AG04449 (cell line): ENCODE results near the gene FAM89A.
"Not testable (repeated sequence)": the region's sequence is repeated elsewhere in the genome, so short reads cannot be mapped to it uniquely, and the experiment has no call there.

Experiments used
- CTCF ChIA-PET: fragments of 350-600 bp; formaldehyde crosslinking; extraction: SDS; loops from one replicate; lab custom pipeline; 2021; ENCODE audit warnings: antibody characterized with exemption; lab: Yijun Ruan, JAX
- POLR2A ChIA-PET: fragments of 400-600, 350-600 bp; formaldehyde crosslinking; extraction: SDS; loops from one replicate; lab custom pipeline; 2020; ENCODE audit warnings: antibody characterized with exemption, inconsistent platforms; lab: Yijun Ruan, JAX
- DNase-seq: peaks from one replicate; pipeline ENCODE4 v3.0.0-alpha.2; 2010; ENCODE audit warnings: low read depth, low spot score
- H3K4me3 ChIP-seq: 2 replicates; pipeline ENCODE4 v1.5.1; 2011; ENCODE audit warnings: low read depth, mild to moderate bottlenecking, control low read depth, low read length
- TF ChIP-seq, protein P1 (sequence below): IDR thresholded peaks from one replicate; pipeline ENCODE4 v1.5.1; 2011; ENCODE audit warnings: mild to moderate bottlenecking, moderate library complexity, low read length, control low read depth, inconsistent platforms; ENCODE audit not compliant: insufficient read depth; ENCODE audit errors: missing control alignments

The FAM89A gene

DNA sequence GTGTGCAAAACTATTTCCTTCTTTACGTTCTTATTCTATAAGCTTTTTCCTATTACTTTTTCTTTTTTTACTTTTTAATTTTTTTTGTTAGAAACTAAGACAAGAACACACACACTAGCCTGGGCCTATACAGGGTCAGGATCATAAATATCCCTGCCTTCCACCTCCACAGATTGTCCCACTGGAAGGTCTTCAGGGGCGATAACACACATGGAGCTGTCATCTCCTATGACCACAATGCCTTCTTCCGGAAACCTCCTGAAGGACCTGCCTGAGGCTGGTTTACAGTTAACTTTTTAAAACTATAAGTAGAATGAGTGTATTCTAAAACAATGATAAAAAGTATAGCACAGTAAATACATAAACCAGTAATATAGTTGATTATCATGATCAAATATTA is 10.3 kb upstream of the FAM89A start:
- TF ChIP-seq, protein P1, sequence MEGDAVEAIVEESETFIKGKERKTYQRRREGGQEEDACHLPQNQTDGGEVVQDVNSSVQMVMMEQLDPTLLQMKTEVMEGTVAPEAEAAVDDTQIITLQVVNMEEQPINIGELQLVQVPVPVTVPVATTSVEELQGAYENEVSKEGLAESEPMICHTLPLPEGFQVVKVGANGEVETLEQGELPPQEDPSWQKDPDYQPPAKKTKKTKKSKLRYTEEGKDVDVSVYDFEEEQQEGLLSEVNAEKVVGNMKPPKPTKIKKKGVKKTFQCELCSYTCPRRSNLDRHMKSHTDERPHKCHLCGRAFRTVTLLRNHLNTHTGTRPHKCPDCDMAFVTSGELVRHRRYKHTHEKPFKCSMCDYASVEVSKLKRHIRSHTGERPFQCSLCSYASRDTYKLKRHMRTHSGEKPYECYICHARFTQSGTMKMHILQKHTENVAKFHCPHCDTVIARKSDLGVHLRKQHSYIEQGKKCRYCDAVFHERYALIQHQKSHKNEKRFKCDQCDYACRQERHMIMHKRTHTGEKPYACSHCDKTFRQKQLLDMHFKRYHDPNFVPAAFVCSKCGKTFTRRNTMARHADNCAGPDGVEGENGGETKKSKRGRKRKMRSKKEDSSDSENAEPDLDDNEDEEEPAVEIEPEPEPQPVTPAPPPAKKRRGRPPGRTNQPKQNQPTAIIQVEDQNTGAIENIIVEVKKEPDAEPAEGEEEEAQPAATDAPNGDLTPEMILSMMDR, result no peak
- CTCF ChIA-PET, result interaction anchor here (1.1 kb wide), 1 partner anchor 9 kb away, joined by 3 read pairs; no protein-coding TSS in a partner anchor
- POLR2A ChIA-PET, result no interaction called here
- DNase-seq, result no peak
- H3K4me3 ChIP-seq, result no peak overlapping the region

DNA sequence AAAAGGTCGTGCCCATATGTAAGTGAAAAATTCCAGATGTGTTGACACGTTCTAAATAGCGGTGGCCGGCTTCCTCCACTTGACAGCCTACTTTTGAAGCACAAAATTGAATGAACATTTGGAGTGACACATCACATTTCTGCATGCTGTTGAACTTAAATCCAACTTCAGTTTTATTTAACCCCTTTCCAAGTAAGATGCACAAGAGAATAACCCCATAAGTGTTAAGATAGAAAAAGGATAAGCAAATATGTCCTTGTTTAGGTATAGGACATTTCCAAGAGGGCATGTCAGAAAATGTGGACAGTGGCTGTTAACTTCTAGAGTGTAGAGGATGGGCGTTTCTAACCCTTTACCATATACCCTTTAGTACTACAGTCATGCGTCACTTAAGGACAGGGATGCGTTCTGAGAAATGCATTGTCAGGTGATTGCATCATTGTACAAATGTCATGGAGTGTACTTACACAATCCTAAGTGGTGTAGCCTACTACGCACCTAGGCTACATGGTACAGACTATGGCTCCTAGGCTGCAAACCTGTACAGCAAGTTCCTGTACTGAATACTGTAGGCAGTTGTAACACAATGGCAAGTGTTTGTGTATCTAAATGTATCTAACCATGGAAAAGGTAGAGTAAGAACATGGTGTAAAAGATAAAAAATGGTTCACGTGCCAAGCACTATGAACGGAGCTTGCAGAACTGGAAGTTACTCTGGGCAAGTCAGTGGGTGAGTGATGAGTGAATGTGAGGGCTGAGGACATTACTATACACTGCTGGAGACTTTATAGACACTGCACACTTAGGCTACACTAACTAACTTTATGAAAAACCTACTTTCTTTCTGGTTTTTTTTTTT is 9.3 kb upstream of the FAM89A start:
- POLR2A ChIA-PET, result no interaction called here
- TF ChIP-seq, protein P1, result no peak
- CTCF ChIA-PET, result interaction anchor here (1.1 kb wide), 1 partner anchor 8 kb away, joined by 3 read pairs; no protein-coding TSS in a partner anchor
- H3K4me3 ChIP-seq, result no peak overlapping the region
- no peak for DNase-seq

DNA sequence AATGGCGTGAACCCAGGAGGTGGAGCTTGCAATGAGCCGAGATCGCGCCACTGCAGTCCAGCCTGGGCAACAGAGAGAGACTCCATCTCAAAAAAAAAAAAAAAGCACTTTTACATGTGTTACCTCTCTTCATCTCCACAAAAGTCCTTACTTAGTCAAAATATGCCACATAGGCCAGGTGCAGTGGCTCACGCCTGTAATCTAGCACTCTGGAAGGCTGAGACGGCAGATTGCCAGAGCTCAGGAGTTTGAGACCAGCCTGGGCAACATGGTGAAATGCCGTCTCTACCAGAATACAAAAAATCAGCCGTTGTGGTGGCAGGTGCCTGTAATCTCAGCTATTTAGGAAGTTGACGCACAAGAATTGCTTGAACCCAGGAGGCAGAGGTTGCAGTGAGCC is 8.4 kb upstream of the FAM89A start:
- CTCF ChIA-PET, H3K4me3 ChIP-seq, POLR2A ChIA-PET, DNase-seq: not testable (repeated sequence)

DNA sequence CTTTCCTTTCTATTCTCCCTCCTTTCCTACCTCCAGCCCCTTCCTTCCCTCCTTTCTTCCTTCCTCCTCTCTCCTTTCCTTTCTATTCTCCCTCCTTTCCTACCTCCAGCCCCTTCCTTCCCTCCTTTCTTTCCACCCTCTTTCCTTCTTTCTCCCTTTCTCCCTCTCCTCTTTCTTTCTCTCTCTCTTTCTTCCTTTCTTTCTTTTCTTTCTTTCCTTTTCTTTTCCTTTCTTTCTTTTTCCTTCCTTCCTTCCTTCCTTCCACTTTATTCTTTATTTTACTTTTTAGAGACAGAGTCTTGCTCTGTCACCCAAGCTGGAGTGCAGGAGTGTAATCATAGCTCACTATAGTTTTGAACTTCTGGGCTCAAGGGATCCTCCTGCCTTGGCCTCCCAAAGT is 7.5 kb upstream of the FAM89A start:
- POLR2A ChIA-PET, CTCF ChIA-PET, H3K4me3 ChIP-seq, DNase-seq: not testable (repeated sequence)

DNA sequence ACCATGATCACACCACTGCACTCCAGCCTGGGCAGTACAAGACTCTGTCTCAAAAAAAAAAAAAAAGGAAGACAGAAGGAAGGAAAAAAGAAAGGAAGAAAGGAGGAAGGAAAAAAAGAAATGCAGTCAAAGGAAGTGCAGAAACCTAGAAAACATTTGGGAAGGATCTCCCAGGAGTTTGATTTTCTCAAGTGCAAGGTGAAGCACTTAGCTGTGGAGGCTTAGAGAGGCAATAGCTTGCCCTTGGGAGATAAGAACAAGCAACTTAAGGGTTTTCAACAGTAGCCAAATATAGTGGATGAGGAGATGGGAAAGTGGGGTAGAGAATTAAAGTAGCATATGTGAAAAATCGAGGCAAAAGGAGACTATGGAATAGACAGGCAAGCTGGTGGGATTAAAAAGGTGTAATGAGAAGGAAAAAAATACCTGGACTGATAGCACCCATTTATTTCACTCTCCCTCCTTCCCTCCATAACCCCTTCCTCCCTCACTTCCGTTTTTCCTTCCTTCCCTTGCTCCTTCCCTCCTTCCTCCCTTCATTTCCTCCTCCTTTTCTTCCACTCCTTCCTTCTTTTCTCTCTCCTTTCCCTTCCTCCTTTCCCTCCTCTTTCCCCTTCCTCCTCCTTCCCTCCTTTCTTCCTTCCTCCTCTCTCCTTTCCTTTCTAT is 6.8 kb upstream of the FAM89A start:
- ChIA-PET CTCF (interaction anchor here (0.6 kb wide), 2 partner anchors 106 to 129 kb away, joined by 3 read pairs; no protein-coding TSS in a partner anchor), POLR2A (no interaction called here)
- TF ChIP-seq, protein P1, result no peak
- no peak for DNase-seq
- H3K4me3 ChIP-seq, result no peak overlapping the region

DNA sequence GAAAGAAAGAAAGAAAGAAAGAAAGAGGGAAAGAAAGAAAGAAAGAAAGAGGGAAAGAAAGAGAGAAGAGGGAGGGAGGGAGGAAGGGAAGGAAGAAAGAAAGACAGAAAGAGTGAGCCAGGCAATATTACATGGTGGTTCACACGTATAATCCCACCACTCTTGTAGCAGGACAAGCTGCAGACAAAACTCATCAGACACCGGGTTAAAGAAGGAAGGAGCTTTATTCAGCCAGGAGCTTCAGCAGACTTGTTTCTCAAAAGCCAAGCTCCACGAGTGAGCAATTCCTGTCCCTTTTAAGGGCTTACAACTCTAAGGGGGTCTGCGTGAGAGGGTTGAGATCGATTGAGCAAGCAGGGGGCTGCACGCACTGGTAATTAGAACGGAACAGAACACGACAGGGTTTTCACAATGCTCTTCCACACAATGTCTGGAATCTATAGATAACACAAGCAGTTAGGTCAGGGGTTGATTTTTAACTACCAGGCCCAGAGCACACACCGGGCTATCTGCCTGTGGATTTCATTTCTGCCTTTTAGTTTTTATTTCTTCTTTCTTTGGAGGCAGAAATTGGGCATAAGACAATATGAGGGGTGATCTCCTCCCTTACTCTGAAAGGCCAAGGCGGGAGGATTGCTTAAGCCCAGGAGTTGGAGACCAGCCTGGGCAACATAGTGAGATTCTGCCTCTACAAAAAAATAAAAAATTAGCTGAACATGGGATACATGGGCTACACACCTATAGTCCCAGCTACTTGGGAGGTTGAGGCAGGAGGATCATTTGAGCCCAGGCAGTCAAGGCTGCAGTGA is 6.1 kb upstream of the FAM89A start:
- H3K4me3 ChIP-seq, POLR2A ChIA-PET, DNase-seq: not testable (repeated sequence)
- CTCF ChIA-PET, result interaction anchor here (0.6 kb wide), 1 partner anchor 105 kb away, joined by 3 read pairs; no protein-coding TSS in a partner anchor

DNA sequence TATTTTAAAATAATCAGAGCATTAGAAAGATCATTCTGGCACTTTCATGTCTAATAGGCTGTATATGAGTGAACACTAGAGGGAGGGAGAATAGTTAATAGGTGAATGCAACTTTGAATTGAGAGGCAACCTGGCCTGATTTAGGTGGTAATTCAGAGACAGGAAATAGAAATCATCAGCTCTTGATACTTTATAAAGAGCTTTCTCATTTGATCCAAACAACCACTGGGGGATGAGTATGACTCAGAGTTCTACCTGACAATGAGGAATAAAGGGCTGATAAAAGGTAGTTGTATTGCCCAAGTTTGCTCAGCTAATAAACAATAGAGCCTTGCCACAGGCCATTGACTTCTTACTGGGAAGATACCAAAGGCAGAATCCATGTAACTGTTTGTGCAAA is 5.2 kb upstream of the FAM89A start:
- POLR2A ChIA-PET, result no interaction called here

More for the DNA sequence above, 5.2 kb upstream of the FAM89A start:
- TF ChIP-seq, protein P1, result no peak
- no peak overlapping the region for H3K4me3 ChIP-seq
- DNase-seq, result no peak
- CTCF ChIA-PET, result interaction anchor here (0.9 to 1.2 kb wide), 2 partner anchors 8 to 165 kb away, joined by 3 to 4 read pairs; no protein-coding TSS in a partner anchor
